HL-60 (cell line): ENCODE measurements around the gene AKAP13.

Experiments
- POLR2AphosphoS5 ChIP-seq: IDR thresholded peaks from 2 replicates; pipeline ENCODE4 v1.6.1; 2012; ENCODE audit warnings: low read depth
- TF ChIP-seq, protein P1 (sequence below): IDR thresholded peaks from one replicate; pipeline ENCODE4 v1.5.1; 2011; ENCODE audit warnings: low read length, control low read depth, inconsistent platforms; ENCODE audit not compliant: insufficient read depth

DNA sequence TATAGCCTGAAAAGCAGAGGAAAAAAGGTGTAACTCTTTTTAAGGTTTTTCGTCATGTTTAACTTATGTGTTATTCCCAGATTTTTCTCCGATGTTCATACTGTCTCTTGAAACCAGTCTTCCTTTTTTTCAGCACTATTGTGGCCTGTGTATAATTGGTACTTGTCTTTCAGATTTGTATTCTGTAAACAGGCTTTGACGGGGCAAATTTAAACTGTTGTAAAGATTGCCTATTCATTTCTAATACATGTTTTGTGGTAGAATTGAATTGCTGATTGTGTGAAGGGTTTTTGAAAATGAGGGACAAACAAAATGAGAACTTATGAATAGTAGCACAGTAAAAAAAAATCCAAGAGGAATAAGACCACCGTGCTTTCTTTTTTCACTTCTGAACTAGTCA is 33.6 kb downstream of the AKAP13 start:
- no peak for TF ChIP-seq POLR2AphosphoS5
- TF ChIP-seq, protein P1, sequence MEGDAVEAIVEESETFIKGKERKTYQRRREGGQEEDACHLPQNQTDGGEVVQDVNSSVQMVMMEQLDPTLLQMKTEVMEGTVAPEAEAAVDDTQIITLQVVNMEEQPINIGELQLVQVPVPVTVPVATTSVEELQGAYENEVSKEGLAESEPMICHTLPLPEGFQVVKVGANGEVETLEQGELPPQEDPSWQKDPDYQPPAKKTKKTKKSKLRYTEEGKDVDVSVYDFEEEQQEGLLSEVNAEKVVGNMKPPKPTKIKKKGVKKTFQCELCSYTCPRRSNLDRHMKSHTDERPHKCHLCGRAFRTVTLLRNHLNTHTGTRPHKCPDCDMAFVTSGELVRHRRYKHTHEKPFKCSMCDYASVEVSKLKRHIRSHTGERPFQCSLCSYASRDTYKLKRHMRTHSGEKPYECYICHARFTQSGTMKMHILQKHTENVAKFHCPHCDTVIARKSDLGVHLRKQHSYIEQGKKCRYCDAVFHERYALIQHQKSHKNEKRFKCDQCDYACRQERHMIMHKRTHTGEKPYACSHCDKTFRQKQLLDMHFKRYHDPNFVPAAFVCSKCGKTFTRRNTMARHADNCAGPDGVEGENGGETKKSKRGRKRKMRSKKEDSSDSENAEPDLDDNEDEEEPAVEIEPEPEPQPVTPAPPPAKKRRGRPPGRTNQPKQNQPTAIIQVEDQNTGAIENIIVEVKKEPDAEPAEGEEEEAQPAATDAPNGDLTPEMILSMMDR = no peak
